Caco-2 (cell line): ENCODE measurements around the gene PLPPR3. TPM values are rescaled to one million over a fixed set of nuclear protein-coding genes. Genes with fewer than 3 reads are reported as not detected.

Source experiments
- BruUV-seq: library from RNA; stranded (reverse); fragments of 400-500 nt; replicated peaks from 2 replicates; lab custom pipeline; 2021; lab: Mats Ljungman, UMichigan
- CTCF ChIA-PET: fragments of 300-600 bp; sonication (Branson Sonifier 250); formaldehyde crosslinking; loops from one replicate; lab custom pipeline; 2022; ENCODE audit warnings: antibody characterized with exemption; lab: Charles Lee
- POLR2A ChIA-PET: fragments of 300-600 bp; sonication (Branson Sonifier 250); formaldehyde crosslinking; loops from one replicate; lab custom pipeline; 2022; ENCODE audit warnings: antibody characterized with exemption; lab: Charles Lee
- DNase-seq, 2 experiments: peaks; one replicate each; pipeline versions ENCODE4 v3.0.0 to v3.0.0-alpha.2; 2020 to 2022
- H3K27me3 ChIP-seq: replicated peaks from 2 replicates; pipeline ENCODE4 v1.6.0; 2011; ENCODE audit warnings: low read length; ENCODE audit not compliant: control insufficient read depth, insufficient read depth
- H3K36me3 ChIP-seq: 2 replicates; pipeline ENCODE4 v1.5.1; 2011; ENCODE audit warnings: low read length; ENCODE audit not compliant: control insufficient read depth, insufficient read depth
- H3K4me1 ChIP-seq: fragments of 250-450 bp; sonication (Bioruptor Pico); 2 replicates; pipeline ENCODE4 v1.5.1; 2020; ENCODE audit warnings: mild to moderate bottlenecking
- H3K4me3 ChIP-seq: 2 replicates; pipeline ENCODE4 v1.5.1; 2011; ENCODE audit warnings: low read depth, mild to moderate bottlenecking, control low read depth, low read length
- H3K9me3 ChIP-seq: fragments of 250-450 bp; sonication (Bioruptor Pico); 2 replicates; pipeline ENCODE4 v1.5.1; 2020; ENCODE audit warnings: mild to moderate bottlenecking, moderate library complexity
- H3K27ac Mint-ChIP-seq: one replicate; pipeline ENCODE4 v1.8.0; 2022; ENCODE audit warnings: mixed read lengths; ENCODE audit not compliant: unreplicated experiment
- H3K27me3 Mint-ChIP-seq: one replicate; pipeline ENCODE4 v1.8.0; 2022; ENCODE audit warnings: mixed read lengths; ENCODE audit not compliant: insufficient read depth, unreplicated experiment
- H3K36me3 Mint-ChIP-seq: one replicate; pipeline ENCODE4 v1.8.0; 2022; ENCODE audit warnings: mild to moderate bottlenecking, mixed read lengths; ENCODE audit not compliant: insufficient read depth, unreplicated experiment
- H3K4me1 Mint-ChIP-seq: one replicate; pipeline ENCODE4 v1.8.0; 2022; ENCODE audit warnings: low read depth, mixed read lengths; ENCODE audit not compliant: unreplicated experiment
- H3K4me3 Mint-ChIP-seq: one replicate; pipeline ENCODE4 v1.8.0; 2022; ENCODE audit warnings: mild to moderate bottlenecking, moderate library complexity, mixed read lengths; ENCODE audit not compliant: unreplicated experiment
- H3K9me3 Mint-ChIP-seq: one replicate; pipeline ENCODE4 v1.8.0; 2022; ENCODE audit warnings: mixed read lengths; ENCODE audit not compliant: unreplicated experiment
- intact Hi-C: fragments of 100-400 bp; cut with micrococcal nuclease; formaldehyde crosslinking; loops from one replicate; pipeline ENCODE4 v1.10.0; 2022; ENCODE audit not compliant: unreplicated experiment
- total RNA-seq: library from RNA; stranded (reverse); gene quantifications from 2 replicates; pipeline ENCODE4 v1.2.3, GENCODE V29; 2022
- TF ChIP-seq, protein P1 (sequence below), 2 experiments: fragments of 200-600 bp in 1 of 2; IDR thresholded peaks; 1 replicate in 1 of 2; 2 replicates in 1 of 2; pipeline versions ENCODE4 v1.5.1 to v1.8.0; 2011 to 2022; ENCODE audit warnings: antibody characterized with exemption in 1 of 2, control low read depth in 1 of 2, inconsistent platforms in 1 of 2, low read depth in 1 of 2, low read length in 1 of 2, mild to moderate bottlenecking in 1 of 2, moderate library complexity in 1 of 2; ENCODE audit not compliant: insufficient read depth in 1 of 2, severe bottlenecking in 1 of 2, unreplicated experiment in 1 of 2

Gene PLPPR3
- total RNA-seq, 1 experiment from 2014 or later = 7.1 TPM

DNA sequence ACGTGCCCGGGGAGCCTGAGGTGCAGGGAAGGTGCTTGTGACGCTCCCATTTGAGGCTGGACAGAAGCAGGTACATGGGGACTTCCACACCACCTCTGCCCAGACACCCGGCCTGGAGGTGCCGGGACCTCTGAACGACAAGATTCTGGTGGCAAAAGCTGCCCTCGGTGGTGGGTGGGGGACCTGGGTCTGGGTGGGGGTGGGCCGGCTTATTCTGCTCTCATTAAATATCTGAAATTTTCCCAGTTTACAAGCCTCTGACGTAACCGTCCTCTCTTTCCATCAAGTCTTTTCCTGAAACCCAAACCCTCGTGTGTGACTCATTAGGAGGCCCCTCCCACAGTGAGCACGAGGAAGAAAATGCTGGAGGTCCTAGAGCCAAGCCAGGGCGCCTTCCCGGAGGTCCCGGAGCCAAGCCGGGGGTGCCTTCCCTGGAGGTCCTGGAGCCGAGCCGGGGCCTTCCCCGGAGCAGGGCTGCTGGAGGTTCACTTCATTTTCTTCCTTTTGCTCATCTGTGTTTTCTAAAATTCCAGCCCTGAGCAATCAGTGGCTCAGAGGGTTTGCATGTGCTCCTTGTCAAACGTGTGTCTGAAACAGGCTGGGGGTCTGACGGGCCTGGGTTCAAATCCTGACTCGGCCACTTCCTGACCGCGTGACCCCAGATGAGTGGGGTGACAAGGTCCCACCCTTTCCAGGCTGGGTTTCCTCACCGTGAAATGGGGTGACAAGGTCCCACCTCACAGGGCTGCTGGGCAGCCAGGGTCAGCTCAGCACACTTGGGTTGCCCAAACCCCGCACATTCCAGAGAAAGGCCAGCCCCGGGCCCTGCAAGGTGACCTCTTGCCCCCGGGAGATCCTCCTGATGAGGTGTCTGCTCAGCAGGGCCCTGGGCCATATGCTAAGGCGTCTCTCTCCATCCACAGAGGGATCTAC is 47.8 kb upstream of the PLPPR3 start:
- no peak overlapping the region for H3K27ac Mint-ChIP-seq

DNA sequence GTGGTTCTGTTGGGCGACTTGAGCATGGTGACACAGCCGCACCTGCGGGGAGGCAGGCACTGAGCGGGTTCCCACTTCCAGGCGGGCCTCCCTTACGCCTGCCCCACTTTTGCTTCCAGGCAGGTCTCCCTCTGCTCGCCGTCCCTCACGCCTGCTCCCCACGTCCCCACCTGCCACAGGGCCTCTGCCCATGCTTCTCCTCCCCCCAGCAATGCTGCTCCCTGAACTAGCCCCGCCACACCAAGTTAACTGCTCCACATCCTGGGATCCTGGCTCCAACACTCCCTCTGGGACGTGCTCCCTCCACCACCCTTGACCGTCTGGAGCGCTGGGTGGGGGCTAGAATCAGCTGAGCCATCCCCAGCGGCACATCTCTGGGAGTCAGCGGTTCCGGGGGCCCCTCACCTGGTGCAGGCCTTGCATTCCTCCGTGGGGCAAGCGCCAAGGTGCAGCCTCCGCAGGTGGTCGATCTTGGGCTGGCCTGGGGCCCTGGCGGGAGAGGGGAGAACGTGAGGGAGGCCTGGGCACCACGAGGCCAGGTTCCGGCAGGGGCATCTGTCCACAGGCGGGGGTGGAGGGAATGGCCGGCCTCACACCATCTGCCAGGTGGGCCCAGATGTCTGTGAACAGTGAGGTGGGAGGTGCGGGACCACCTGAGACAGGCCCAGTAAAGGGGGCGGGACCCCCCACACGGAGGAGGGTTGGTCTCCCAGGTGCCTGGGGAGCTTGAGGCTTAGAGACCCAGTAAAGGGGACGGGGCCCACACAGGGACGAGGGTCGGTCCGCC is 46.9 kb upstream of the PLPPR3 start:
- ChIA-PET POLR2A (no interaction called here), CTCF (no interaction called here)
- no peak for DNase-seq
- TF ChIP-seq, protein P1, sequence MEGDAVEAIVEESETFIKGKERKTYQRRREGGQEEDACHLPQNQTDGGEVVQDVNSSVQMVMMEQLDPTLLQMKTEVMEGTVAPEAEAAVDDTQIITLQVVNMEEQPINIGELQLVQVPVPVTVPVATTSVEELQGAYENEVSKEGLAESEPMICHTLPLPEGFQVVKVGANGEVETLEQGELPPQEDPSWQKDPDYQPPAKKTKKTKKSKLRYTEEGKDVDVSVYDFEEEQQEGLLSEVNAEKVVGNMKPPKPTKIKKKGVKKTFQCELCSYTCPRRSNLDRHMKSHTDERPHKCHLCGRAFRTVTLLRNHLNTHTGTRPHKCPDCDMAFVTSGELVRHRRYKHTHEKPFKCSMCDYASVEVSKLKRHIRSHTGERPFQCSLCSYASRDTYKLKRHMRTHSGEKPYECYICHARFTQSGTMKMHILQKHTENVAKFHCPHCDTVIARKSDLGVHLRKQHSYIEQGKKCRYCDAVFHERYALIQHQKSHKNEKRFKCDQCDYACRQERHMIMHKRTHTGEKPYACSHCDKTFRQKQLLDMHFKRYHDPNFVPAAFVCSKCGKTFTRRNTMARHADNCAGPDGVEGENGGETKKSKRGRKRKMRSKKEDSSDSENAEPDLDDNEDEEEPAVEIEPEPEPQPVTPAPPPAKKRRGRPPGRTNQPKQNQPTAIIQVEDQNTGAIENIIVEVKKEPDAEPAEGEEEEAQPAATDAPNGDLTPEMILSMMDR (IDR thresholded peaks at IDR 0.05; ENCODE audit: insufficient read depth in 1 of 2, low read depth in 1 of 2, low read length in 1 of 2, severe bottlenecking in 1 of 2, unreplicated experiment in 1 of 2) = no peak
- Histone ChIP-seq H3K4me3 (no peak overlapping the region), H3K27me3 (no peaks in the 10 kb centered on the region), H3K36me3 (peaks cover 8% of the 10 kb centered on the region), H3K4me1 (no peaks in the 10 kb centered on the region; the same call in 1 of the 2 replicates), H3K9me3 (no peaks in the 10 kb centered on the region)
- Mint-ChIP-seq H3K27me3 (no peaks in the 10 kb centered on the region), H3K9me3 (no peaks in the 10 kb centered on the region), H3K4me3 (no peak overlapping the region), H3K27ac (no peak overlapping the region), H3K4me1 (no peaks in the 10 kb centered on the region), H3K36me3 (peaks cover 86% of the 10 kb centered on the region)
- no TSS peak for BruUV-seq
- intact Hi-C loops = loop anchor here (10.0 kb wide), 1 partner anchor 94 kb away; no protein-coding TSS in a partner anchor

More for the DNA sequence above, 47.8 kb upstream of the PLPPR3 start:
- no peak overlapping the region for H3K4me3 ChIP-seq
- intact Hi-C loops = loop anchor here (10.0 kb wide), 1 partner anchor 95 kb away; no protein-coding TSS in a partner anchor
- Mint-ChIP-seq H3K4me1 (no peaks in the 10 kb centered on the region), H3K4me3 (no peak overlapping the region), H3K27me3 (no peaks in the 10 kb centered on the region), H3K36me3 (peaks cover 78% of the 10 kb centered on the region), H3K9me3 (no peaks in the 10 kb centered on the region)
- no peak for DNase-seq
- no TSS peak for BruUV-seq
- H3K36me3 ChIP-seq = peaks cover 8% of the 10 kb centered on the region
- ChIA-PET POLR2A (no interaction called here), CTCF (no interaction called here)
- H3K9me3 ChIP-seq = no peaks in the 10 kb centered on the region
- TF ChIP-seq, protein P1 (IDR thresholded peaks at IDR 0.05; ENCODE audit: insufficient read depth in 1 of 2, low read depth in 1 of 2, low read length in 1 of 2, severe bottlenecking in 1 of 2, unreplicated experiment in 1 of 2) = no peak
- no peaks in the 10 kb centered on the region for H3K27me3 ChIP-seq
- no peaks in the 10 kb centered on the region; the same call in 1 of the 2 replicates for H3K4me1 ChIP-seq

DNA sequence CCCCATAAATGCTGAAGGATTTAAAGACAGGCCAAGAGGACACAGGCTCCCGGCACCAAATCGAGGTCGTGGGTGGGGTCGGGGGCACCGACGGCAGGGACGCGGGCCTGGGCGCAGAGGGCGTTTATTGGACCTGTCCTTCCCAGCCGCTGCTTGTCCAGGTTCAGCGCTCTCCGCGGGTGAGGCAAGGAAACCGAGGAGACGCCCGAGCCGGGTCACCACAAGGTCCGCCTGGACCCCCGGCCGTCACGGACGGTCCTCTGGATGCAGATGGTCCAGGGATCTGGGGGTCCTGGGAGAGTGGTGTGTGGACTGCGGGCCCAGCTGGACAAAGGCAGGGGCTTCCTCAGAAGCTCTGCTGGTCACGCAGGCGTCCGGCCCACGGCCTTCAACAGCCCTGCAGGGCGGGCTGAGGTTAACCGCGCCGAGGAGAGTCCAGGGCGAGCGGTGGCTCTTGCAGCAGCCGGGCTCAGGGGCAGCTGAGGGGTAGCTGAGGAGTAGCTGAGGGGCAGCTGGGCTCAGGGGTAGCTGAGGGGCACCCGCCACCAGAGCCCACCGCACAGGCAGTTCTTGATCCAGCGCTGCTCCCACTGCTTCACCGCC is 46.2 kb upstream of the PLPPR3 start:
- H3K9me3 Mint-ChIP-seq = no peaks in the 10 kb centered on the region
- TF ChIP-seq, protein P1 (IDR thresholded peaks at IDR 0.05; ENCODE audit: insufficient read depth in 1 of 2, low read depth in 1 of 2, low read length in 1 of 2, severe bottlenecking in 1 of 2, unreplicated experiment in 1 of 2) = no peak
- H3K36me3 Mint-ChIP-seq = peaks cover 85% of the 10 kb centered on the region
- CTCF ChIA-PET = no interaction called here
- Histone ChIP-seq H3K27me3 (no peaks in the 10 kb centered on the region), H3K9me3 (no peaks in the 10 kb centered on the region), H3K36me3 (peaks cover 6% of the 10 kb centered on the region), H3K4me1 (no peaks in the 10 kb centered on the region; the same call in 1 of the 2 replicates), H3K4me3 (no peak overlapping the region)
- H3K4me1 Mint-ChIP-seq = no peaks in the 10 kb centered on the region
- H3K4me3 Mint-ChIP-seq = no peak overlapping the region
- POLR2A ChIA-PET = no interaction called here
- H3K27ac Mint-ChIP-seq = peak overlapping the region; percentile 57
- intact Hi-C loops = loop anchor here (10.0 kb wide), 1 partner anchor 93 kb away; no protein-coding TSS in a partner anchor
- no TSS peak for BruUV-seq
- DNase-seq = no peak
- no peaks in the 10 kb centered on the region for H3K27me3 Mint-ChIP-seq
